GM21367 (cell line): ENCODE measurements around the gene ZFYVE28.
"Not testable (repeated sequence)": the region's sequence is repeated elsewhere in the genome, so short reads cannot be mapped to it uniquely, and the experiment has no call there.

ENCODE experiments used
- ATAC-seq: cut with Tn5 transposase; IDR thresholded peaks from one replicate; pipeline ENCODE4 v1.9.1; 2021; ENCODE audit not compliant: unreplicated experiment

ZFYVE28 gene

DNA sequence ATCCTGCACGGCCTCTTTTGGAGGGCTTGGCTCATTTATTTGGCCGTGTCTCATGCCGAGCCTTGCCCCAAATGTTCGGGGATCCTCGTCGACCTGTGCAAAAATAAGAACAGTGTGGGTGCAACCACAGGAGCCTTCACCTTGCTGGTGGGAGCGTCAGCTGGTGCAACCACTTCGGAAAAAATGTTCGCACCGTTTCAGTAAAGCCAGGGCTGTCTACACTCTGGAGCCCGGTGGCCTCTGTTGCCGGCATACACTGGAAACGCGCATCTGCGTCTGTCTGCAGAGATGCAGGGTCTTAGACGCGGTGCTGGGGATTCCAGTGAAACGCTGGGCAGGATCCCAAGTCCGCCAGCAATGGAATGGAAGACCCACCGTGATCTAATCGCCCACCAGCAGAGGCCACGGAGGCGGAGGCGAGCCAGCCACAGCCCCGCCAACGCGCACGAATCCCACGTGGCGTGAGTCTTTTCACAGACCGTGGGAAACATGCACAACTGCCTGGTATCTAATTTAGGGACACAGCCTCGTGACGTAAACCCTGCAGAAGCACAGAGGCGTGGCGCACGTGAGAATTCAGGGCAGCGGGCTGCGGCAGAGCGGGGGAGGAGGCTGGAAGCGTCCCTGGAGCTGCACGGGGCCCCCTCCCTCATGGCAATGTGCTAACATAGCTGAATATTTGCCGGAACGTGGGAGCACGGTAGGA lies 142.7 kb downstream of the ZFYVE28 start:
- no peak for ATAC-seq

DNA sequence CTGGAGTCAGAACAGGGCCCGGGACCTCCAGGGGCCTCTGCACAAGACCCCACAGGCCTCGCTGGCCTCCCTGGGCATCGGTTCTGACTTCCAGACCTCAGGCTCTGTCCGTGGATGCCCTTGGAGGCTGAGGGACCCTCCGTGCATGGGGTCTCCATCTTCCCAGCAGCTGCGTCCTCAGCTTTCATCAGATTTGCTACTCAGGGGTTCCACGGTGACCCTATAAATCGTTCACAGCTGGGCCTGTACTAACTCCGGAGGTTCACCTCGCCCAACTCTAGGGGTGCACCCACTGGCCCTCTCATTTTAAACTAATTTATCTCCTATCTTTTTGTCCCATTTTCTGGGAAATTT lies 143.4 kb downstream of the ZFYVE28 start:
- ATAC-seq, result not testable (repeated sequence)

DNA sequence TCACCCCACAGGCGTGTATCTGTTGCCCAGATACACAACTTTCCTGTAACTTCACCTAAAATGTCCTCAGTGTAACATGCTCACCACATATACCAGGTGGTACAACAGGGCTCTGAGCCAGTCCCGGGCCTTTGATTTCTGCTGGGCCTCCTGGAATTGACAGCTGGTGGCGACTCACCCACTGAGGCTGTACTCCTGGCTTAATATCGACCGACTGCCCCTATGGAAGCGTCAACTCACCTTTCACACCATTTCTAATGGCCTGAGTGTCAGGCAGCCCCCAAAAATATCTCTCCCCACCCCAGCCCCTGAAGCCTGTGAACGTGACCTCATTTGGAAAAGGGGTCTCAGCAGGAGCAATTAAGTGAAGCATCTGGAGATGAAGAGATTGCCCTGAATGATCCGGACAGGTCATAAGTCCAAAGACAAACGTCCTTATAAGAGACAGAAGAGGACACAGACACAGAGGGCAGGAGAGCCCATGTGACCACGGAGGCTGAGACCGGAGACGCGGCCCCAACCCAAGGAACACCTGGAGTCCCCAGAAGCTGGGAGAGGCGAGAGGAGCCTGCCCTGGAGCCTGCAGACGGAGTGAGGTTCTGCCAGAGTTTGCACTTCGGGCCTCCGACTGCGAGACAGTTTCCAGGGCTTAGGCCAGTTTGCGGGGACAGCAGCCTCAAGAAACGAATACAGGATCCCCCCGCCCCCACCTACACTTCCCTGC lies 144.0 kb downstream of the ZFYVE28 start:
- ATAC-seq, result no peak

DNA sequence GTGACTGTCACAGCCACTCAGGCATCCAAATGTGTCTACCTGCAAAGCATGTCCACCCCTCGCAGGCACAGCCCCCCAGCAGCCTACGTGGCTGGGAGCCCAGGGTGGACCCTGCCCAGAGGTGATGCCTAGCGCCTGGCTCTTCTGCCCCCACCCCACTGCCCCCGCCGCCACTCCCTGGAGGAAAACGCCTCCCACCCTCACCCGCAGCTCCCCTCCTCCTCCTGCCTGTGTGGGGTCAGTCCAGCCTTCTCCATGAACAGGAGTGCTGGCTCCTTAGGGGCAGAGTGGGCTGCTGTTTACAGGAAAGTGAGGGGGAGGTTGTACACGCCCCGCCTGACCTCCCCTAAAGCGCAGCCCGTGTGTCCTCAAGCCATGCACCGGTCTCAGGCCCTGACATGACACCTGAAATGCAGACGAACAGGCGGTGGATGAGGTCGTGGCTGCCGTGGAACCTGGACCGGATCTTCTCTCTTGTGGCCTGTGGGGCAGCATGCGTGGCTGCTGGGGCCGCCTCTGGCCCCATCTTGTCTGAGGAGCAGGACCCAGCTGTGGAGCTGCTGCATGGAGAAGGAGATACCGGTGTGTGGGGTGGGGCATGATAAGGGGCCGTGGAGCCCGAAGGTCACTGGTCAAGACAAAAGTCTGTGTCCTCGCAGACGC lies 144.7 kb downstream of the ZFYVE28 start:
- ATAC-seq, result no peak

GRCh38 chr4:2273221-2273620 lies 145.2 kb downstream of the ZFYVE28 start:
- no peak for ATAC-seq

DNA sequence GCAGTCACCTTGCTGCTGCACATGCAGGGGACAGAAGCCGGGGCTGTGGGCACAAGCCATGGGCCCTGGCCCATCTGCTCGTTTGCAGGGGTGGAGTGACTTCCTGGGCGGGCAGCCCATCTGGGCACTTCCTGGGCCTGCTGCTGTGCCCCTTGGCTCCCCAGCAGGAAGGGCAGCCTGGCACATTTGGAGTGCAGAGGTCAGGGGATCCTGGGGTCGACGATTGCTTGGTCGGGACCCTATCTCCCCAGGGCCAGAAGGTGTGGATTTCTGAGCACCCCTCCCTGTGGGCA lies 145.7 kb downstream of the ZFYVE28 start:
- ATAC-seq, result no peak

DNA sequence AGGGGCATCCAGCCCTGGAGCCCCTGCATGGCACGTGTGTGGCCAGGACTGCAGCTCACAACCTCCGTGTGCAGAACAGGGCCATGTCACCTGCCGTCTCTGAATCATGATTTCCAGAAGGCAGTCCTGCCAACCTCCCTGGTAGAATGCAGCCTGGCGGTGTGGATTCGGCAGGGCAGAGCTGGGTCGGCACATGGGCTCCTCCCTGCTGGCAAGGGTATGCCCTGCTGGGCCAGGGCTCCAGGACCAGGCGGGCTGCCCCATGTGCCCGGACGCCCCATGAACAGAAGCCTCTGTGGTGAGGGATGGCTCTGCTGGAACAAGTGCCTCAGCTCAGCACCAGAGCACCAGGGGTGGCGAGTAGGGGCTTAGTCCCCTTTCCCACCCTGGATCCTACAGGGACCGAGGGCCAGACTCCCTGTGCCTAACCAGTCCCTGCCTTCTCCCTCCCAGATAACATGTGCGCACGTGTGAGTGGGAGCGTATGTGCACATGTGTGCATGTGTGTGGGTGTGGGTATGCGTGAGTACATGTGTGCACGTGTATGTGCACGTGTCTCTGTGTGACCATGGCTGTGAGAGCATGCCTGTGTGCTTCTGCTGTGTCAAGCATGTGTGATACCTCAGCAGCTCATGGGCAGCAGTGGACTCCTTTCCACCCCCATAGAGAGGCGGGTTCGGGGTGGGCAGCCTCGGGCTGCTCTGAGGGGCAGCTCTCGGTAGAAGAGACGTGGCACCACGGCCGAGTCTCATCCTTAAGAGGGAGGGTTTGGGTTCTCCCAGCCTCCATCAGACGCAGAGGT lies 146.2 kb downstream of the ZFYVE28 start:
- no peak for ATAC-seq

DNA sequence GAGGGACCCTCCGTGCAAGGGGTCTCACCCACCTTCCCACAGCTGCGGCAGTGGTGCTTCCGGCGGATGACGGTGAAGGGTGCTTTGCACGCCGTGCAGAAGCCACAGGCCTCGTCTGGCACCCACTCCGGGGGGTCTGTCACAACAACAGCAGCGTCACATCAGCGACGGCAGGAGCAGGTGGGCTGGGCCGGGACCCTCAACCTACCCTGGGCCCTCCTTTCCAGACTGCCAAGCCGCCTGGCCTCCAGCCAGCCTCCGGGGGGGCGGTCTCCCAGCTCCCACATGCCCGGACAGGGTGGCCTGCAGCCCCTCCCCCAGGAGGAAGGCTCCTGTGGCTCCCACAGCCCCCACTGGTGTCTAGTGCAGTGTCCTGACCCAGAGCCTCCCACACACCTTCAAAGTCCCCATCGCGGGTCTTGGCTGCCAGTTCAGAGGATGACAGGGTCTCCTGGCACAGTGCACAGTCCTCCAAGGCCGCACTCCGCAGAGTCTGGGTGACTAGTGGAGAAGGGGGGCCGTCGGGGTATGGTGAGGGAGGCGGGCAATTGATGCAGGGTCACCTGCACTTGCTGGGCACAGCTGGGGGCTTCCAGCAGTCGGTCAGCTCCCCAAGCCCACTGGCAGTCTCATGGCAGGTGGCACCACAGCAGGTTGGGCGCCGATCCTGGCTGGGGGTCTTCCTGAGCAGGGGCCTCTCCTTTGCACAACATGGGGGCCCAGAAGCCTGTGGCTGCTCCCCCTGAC lies 147.0 kb downstream of the ZFYVE28 start:
- no peak for ATAC-seq

GRCh38 chr4:2270341-2271165 lies 147.9 kb downstream of the ZFYVE28 start:
- ATAC-seq, result no peak

DNA sequence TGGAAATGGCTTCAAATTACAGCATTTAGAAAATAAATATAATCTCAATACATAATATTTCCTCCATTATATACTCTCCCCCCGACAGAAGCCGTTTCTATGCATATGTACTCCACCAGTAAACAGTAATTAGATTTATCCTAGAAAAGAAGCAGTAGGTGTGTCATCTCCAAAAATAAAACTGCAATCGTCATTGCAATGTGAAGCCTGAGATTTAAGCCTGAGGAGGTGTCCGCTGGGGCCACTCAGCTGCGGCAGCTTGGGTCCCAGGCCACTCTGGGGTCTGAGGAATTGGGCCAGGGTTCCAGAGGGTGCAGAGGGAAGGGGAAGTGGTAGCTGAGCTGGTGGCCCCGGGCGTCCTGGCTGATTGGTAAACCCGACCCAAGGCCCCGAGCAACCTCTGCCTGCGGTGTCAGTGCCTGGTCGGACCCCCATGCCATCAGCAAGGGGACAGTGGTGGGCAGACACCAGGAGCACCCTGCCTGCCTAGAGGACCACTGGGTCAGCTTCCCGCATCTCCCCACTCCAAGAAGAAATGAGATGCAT lies 148.8 kb downstream of the ZFYVE28 start:
- no peak for ATAC-seq

GRCh38 chr4:2269206-2269531 lies 149.3 kb downstream of the ZFYVE28 start:
- no peak for ATAC-seq

DNA sequence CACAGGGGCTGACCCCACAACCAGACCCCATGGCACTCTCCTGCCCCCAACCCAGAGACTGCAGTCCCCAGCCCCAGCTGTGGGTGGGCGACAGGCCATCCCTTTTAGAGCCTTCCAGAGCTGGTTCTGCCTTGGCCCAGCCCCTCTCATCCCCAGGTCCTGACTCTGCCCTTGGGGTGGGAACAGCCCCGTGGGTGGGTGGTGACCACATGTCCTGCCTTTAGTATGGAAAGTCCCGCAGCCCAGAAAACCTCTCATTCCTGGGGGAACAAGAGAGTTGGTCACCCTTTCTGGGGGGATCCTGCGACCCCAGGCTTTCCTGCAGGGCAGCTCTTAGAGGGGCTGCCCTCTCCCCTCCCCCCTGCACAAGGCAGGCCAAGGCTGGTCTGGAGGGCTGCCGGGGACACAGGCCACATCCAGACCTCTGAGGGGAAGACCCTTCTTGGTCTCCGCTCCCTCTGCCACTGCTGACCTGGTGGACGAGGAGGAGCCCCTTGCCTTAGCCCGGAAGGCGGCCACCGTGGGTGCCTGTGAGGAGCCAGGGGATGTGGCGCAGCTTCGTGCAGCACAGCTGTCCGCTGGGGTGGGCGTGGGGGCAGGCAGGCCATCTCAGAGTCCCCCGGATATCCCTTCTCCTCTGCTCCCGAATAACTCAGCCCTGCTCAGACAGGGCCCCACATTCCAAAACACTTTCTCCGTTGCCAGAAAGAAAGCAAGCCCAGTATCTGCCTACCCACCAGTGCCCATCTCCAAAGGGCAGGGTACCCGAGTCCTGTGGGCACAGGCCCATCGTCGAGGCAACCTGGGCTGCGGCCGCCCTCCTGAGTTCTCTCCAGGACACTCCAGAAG lies 149.9 kb downstream of the ZFYVE28 start:
- no peak for ATAC-seq

- ATAC-seq, result no peak
Observed at GRCh38 chr4:2267841-2268240, 150.6 kb downstream of the ZFYVE28 start.

DNA sequence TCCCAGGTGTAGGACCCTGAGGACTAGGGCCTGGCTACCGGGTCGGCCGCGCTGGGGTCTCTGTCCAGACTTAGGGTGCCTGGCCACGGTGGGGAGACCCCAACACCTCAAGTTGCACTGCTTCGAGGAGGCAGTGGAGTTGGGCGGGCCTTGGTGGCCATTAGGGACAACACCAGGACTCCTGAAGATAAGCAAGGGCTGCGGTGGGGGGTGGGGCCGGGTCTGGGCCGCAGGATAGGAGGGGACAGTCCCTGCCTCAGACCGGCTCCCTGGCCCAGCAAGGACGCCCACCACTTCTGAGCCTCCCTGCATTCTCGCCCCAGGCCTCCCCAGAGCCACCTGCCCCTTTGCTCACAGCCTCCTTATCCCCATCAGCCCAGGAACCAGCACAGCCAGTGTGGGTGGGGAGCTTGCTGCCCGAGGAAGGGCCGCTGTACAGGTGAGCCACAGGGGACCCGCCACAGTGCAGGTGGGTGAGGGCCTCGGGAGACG lies 151.1 kb downstream of the ZFYVE28 start:
- ATAC-seq, result no peak

DNA sequence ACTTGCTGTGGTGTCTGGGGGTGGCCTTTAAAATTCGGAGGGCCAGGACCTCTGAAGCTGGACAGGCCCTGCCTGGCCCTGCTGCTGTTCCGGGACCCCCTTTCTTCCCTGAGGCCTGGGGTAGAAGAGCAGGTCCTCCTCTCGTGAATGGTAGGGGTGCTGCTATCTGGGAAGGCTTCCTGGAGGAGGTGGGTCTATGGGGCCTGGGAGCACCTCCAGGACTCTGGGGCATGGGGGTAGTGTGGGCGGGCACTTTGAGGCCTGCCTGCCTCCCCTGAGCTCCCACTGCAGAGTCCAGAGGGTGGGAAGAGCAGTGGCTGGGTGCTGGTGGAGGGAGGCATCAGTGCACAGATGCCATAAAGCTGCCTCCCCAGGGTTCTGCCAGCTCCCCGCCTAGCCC lies 151.6 kb downstream of the ZFYVE28 start:
- no peak for ATAC-seq

GRCh38 chr4:2266181-2266580 lies 152.3 kb downstream of the ZFYVE28 start:
- ATAC-seq, result no peak

GRCh38 chr4:2265113-2266110 lies 153.0 kb downstream of the ZFYVE28 start:
- ATAC-seq, result no peak
